WTC11 (cell line): ENCODE results near the gene OR2AG2. TPM values are rescaled to one million over a fixed set of nuclear protein-coding genes. Genes with fewer than 3 reads are reported as not detected.

Experiments used
- ATAC-seq: fragments of 200-7000 bp; cut with Tn5 transposase; 2 replicates; pipeline ENCODE4 v1.10.0; 2021; ENCODE audit warnings: mild to moderate bottlenecking, moderate library complexity
- CTCF ChIA-PET: fragments of 300-600 bp; sonication (Branson Sonifier 250); formaldehyde crosslinking; loops from one replicate; lab custom pipeline; 2021; ENCODE audit warnings: antibody characterized with exemption; lab: Charles Lee
- POLR2A ChIA-PET: fragments of 350-600 bp; sonication (Branson Sonifier 250); formaldehyde crosslinking; loops from one replicate; lab custom pipeline; 2021; ENCODE audit warnings: antibody characterized with exemption; lab: Charles Lee
- DNase-seq: peaks from one replicate; pipeline ENCODE4 v3.0.0; 2021; ENCODE audit warnings: low spot score
- H3K27ac Mint-ChIP-seq: 2 replicates; pipeline ENCODE4 v1.8.0; 2021; ENCODE audit warnings: mixed read lengths
- H3K27me3 Mint-ChIP-seq: 2 replicates; pipeline ENCODE4 v1.8.0; 2021; ENCODE audit warnings: low read depth, mild to moderate bottlenecking, moderate library complexity, mixed read lengths
- H3K36me3 Mint-ChIP-seq: 2 replicates; pipeline ENCODE4 v1.8.0; 2021; ENCODE audit warnings: mixed read lengths
- H3K4me1 Mint-ChIP-seq: 2 replicates; pipeline ENCODE4 v1.8.0; 2022; ENCODE audit warnings: mixed read lengths
- H3K4me3 Mint-ChIP-seq: 2 replicates; pipeline ENCODE4 v1.8.0; 2021; ENCODE audit warnings: mild to moderate bottlenecking, moderate library complexity, mixed read lengths
- H3K9me3 Mint-ChIP-seq: 2 replicates; pipeline ENCODE4 v1.8.0; 2021; ENCODE audit warnings: mixed read lengths
- CDX4 ChIP-seq: fragments of 250-450 bp; sonication (Bioruptor Pico); IDR thresholded peaks from 2 replicates; pipeline ENCODE4 v1.9.0; 2021; ENCODE audit warnings: moderate library complexity, mild to moderate bottlenecking, inconsistent platforms, borderline replicate concordance
- E2F1 ChIP-seq: sonication (generic); formaldehyde crosslinking; IDR thresholded peaks from 2 replicates; pipeline ENCODE4 v1.8.0; 2022; ENCODE audit warnings: mild to moderate bottlenecking, missing genetic modification reagents
- ELF4 ChIP-seq: sonication (generic); formaldehyde crosslinking; IDR thresholded peaks from 2 replicates; pipeline ENCODE4 v1.8.1; 2022; ENCODE audit warnings: low read depth, mild to moderate bottlenecking, moderate library complexity, missing genetic modification reagents
- EMX1 ChIP-seq: fragments of 250-450 bp; sonication (Bioruptor Pico); IDR thresholded peaks from 2 replicates; pipeline ENCODE4 v1.8.0; 2021; ENCODE audit warnings: mild to moderate bottlenecking
- FOXK1 ChIP-seq: sonication (generic); formaldehyde crosslinking; IDR thresholded peaks from 2 replicates; pipeline ENCODE4 v1.8.0; 2022; ENCODE audit warnings: mild to moderate bottlenecking, moderate library complexity, missing genetic modification reagents
- GABPB1 ChIP-seq: sonication (generic); formaldehyde crosslinking; IDR thresholded peaks from 2 replicates; pipeline ENCODE4 v1.8.1; 2023; ENCODE audit warnings: mild to moderate bottlenecking, missing genetic modification reagents
- GRHL2 ChIP-seq: fragments of 250-450 bp; sonication (Bioruptor Pico); IDR thresholded peaks from 2 replicates; pipeline ENCODE4 v1.8.0; 2022; ENCODE audit warnings: mild to moderate bottlenecking, moderate library complexity; ENCODE audit not compliant: insufficient replicate concordance, severe bottlenecking
- JUN ChIP-seq: sonication (generic); formaldehyde crosslinking; IDR thresholded peaks from 2 replicates; pipeline ENCODE4 v1.8.0; 2023; ENCODE audit warnings: mild to moderate bottlenecking, missing genetic modification reagents
- KAT7 ChIP-seq: sonication (generic); formaldehyde crosslinking; IDR thresholded peaks from 2 replicates; pipeline ENCODE4 v1.8.1; 2023; ENCODE audit warnings: missing genetic modification reagents, mild to moderate bottlenecking, borderline replicate concordance
- MXD4 ChIP-seq: fragments of 250-450 bp; sonication (Bioruptor Pico); IDR thresholded peaks from 2 replicates; pipeline ENCODE4 v1.8.0; 2021; ENCODE audit warnings: mild to moderate bottlenecking, moderate library complexity, borderline replicate concordance
- NFATC4 ChIP-seq: fragments of 250-450 bp; sonication (Bioruptor Pico); IDR thresholded peaks from 2 replicates; pipeline ENCODE4 v1.9.0; 2021; ENCODE audit warnings: mild to moderate bottlenecking
- NFE2L1 ChIP-seq: sonication (generic); formaldehyde crosslinking; IDR thresholded peaks from 2 replicates; pipeline ENCODE4 v1.8.1; 2023; ENCODE audit warnings: missing genetic modification reagents
- NR2C2 ChIP-seq: sonication (generic); formaldehyde crosslinking; IDR thresholded peaks from 2 replicates; pipeline ENCODE4 v1.8.0; 2022; ENCODE audit warnings: mild to moderate bottlenecking, missing genetic modification reagents
- NR3C1 ChIP-seq: sonication (generic); formaldehyde crosslinking; conservative IDR thresholded peaks from 2 replicates; pipeline ENCODE4 v1.8.1; 2023; ENCODE audit warnings: low read depth, mild to moderate bottlenecking, missing genetic modification reagents
- SOX15 ChIP-seq: fragments of 250-450 bp; sonication (Bioruptor Pico); IDR thresholded peaks from 2 replicates; pipeline ENCODE4 v1.9.0; 2021; ENCODE audit warnings: mild to moderate bottlenecking
- STAT6 ChIP-seq: sonication (generic); formaldehyde crosslinking; conservative IDR thresholded peaks from 2 replicates; pipeline ENCODE4 v1.8.1; 2023; ENCODE audit warnings: mild to moderate bottlenecking, low read depth, missing genetic modification reagents, moderate library complexity
- ZBTB21 ChIP-seq: sonication (generic); formaldehyde crosslinking; IDR thresholded peaks from 2 replicates; pipeline ENCODE4 v1.8.1; 2023; ENCODE audit warnings: mild to moderate bottlenecking, missing genetic modification reagents, borderline replicate concordance
- ZNF219 ChIP-seq: sonication (generic); formaldehyde crosslinking; IDR thresholded peaks from 2 replicates; pipeline ENCODE4 v1.8.0; 2023; ENCODE audit warnings: missing genetic modification reagents, mild to moderate bottlenecking, borderline replicate concordance
- ZNF396 ChIP-seq: fragments of 250-450 bp; sonication (Bioruptor Pico); IDR thresholded peaks from 2 replicates; pipeline ENCODE4 v1.8.0; 2021; ENCODE audit warnings: mild to moderate bottlenecking, moderate library complexity, borderline replicate concordance
- ZNF423 ChIP-seq: fragments of 250-450 bp; sonication (Bioruptor Pico); IDR thresholded peaks from 2 replicates; pipeline ENCODE4 v2.1.2; 2022; ENCODE audit warnings: mild to moderate bottlenecking, moderate library complexity
- total RNA-seq: library from RNA; stranded (reverse); gene quantifications from 3 replicates; pipeline ENCODE4 v1.2.3, GENCODE V29; 2021

The OR2AG2 gene
- total RNA-seq, 1 experiment from 2014 or later, result 0.17 TPM

- no peak for TF ChIP-seq ZNF423
- TF ChIP-seq, all 79 proteins: peak for 0
These were observed 24.6 kb downstream of the OR2AG2 start (continued) for GRCh38 chr11:6747097-6747668.

- CTCF ChIA-PET, result interaction anchor here (1.0 to 4.1 kb wide), 3 partner anchors 9 to 40 kb away, joined by 3 to 55 read pairs (median 10); no protein-coding TSS in a partner anchor
- no peak for ATAC-seq
- no peak for DNase-seq
- no peaks in the 10 kb centered on the region for H3K4me1 Mint-ChIP-seq
- no peaks in the 10 kb centered on the region for H3K9me3 Mint-ChIP-seq
- TF ChIP-seq GRHL2 (CRISPR knock-in tag), result no peak
- no peak overlapping the region for H3K4me3 Mint-ChIP-seq
- H3K27me3 Mint-ChIP-seq, result peaks cover 2% of the 10 kb centered on the region; the same call in 1 of the 2 replicates
- POLR2A ChIA-PET, result no interaction called here
- H3K27ac Mint-ChIP-seq, result no peak overlapping the region
- H3K36me3 Mint-ChIP-seq, result no peaks in the 10 kb centered on the region
These were observed 25.1 kb downstream of the OR2AG2 start for GRCh38 chr11:6746626-6747025.

- TF ChIP-seq ELF4 (CRISPR knock-in tag), result no peak
- TF ChIP-seq E2F1 (CRISPR knock-in tag), result no peak
- TF ChIP-seq SOX15 (CRISPR knock-in tag), result no peak
- no peak for TF ChIP-seq MXD4 (CRISPR knock-in tag)
- TF ChIP-seq CDX4, result no peak
- no peak for TF ChIP-seq ZBTB21
- TF ChIP-seq KAT7 (CRISPR knock-in tag), result no peak
- no peak for TF ChIP-seq GRHL2 (CRISPR knock-in tag)
- no peak for TF ChIP-seq NR2C2 (CRISPR knock-in tag)
- no peak for TF ChIP-seq NFATC4 (CRISPR knock-in tag)
- TF ChIP-seq ZNF396 (CRISPR knock-in tag), result no peak
- TF ChIP-seq GABPB1 (CRISPR knock-in tag), result no peak
- TF ChIP-seq FOXK1 (CRISPR knock-in tag), result no peak
- TF ChIP-seq JUN (CRISPR knock-in tag), result no peak
- TF ChIP-seq STAT6 (CRISPR knock-in tag), result no peak
- TF ChIP-seq NFE2L1, result no peak
- no peak for TF ChIP-seq NR3C1 (CRISPR knock-in tag)
- TF ChIP-seq ZNF219 (CRISPR knock-in tag), result no peak
- no peak for TF ChIP-seq EMX1 (CRISPR knock-in tag)
- H3K4me1 Mint-ChIP-seq, result no peaks in the 10 kb centered on the region
- POLR2A ChIA-PET, result no interaction called here
- H3K27ac Mint-ChIP-seq, result no peak overlapping the region
- H3K9me3 Mint-ChIP-seq, result no peaks in the 10 kb centered on the region
- no peak overlapping the region for H3K4me3 Mint-ChIP-seq
- CTCF ChIA-PET, result interaction anchor here (0.8 to 4.1 kb wide), 4 partner anchors 9 to 66 kb away, joined by 4 to 55 read pairs (median 8); no protein-coding TSS in a partner anchor
- no peaks in the 10 kb centered on the region for H3K36me3 Mint-ChIP-seq
- DNase-seq, result no peak
- peaks cover 2% of the 10 kb centered on the region; the same call in 1 of the 2 replicates for H3K27me3 Mint-ChIP-seq
- no peak; the same call in 1 of the 2 replicates for ATAC-seq
These were observed 25.6 kb downstream of the OR2AG2 start for GRCh38 chr11:6746086-6746618.
